MG63 (cell line): Measurements from ENCODE around the gene DAPK1. TPM values are rescaled to one million over a fixed set of nuclear protein-coding genes. Genes with fewer than 3 reads are reported as not detected.
"Not testable (repeated sequence)": the region's sequence is repeated elsewhere in the genome, so short reads cannot be mapped to it uniquely, and the experiment has no call there.

Source experiments
- DNase-seq: peaks from one replicate; pipeline ENCODE4 v3.0.0-alpha.2; 2020
- H3K27me3 ChIP-seq: fragments of 250-450 bp; sonication (Bioruptor Pico); 2 replicates; pipeline ENCODE4 v1.5.1; 2020; ENCODE audit warnings: mild to moderate bottlenecking, moderate library complexity
- H3K36me3 ChIP-seq: fragments of 250-450 bp; sonication (Bioruptor Pico); 2 replicates; pipeline ENCODE4 v1.5.1; 2020; ENCODE audit warnings: mild to moderate bottlenecking, moderate library complexity
- H3K4me3 ChIP-seq: fragments of 250-450 bp; sonication (Bioruptor Pico); 2 replicates; pipeline ENCODE4 v1.5.1; 2020; ENCODE audit warnings: mild to moderate bottlenecking, moderate library complexity
- H3K9me3 ChIP-seq: fragments of 250-450 bp; sonication (Bioruptor Pico); 2 replicates; pipeline ENCODE4 v1.5.1; 2020; ENCODE audit warnings: mild to moderate bottlenecking, moderate library complexity
- total RNA-seq: library from RNA; depleted of rRNA; stranded (reverse); fragments of >200 nt; shearing (Covaris generic); gene quantifications from 2 replicates; pipeline ENCODE4 v1.2.3, GENCODE V29; 2014; ENCODE audit warnings: low replicate concordance

The DAPK1 gene
- total RNA-seq, 1 experiment from 2014 or later: 36.4 TPM

- H3K27me3 ChIP-seq: no peaks in the 10 kb centered on the region
- H3K36me3 ChIP-seq: peaks cover 19% of the 10 kb centered on the region
- no peaks in the 10 kb centered on the region for H3K9me3 ChIP-seq
- no peak overlapping the region for H3K4me3 ChIP-seq
- DNase-seq: no peak
Measured at GRCh38 chr9:87548159-87548558, 50.5 kb downstream of the DAPK1 start.

- not testable (repeated sequence) for H3K4me3 ChIP-seq, H3K27me3 ChIP-seq, H3K9me3 ChIP-seq, DNase-seq
- H3K36me3 ChIP-seq: peaks cover 19% of the 10 kb centered on the region
Measured at GRCh38 chr9:87549088-87549487, 51.4 kb downstream of the DAPK1 start.

- no peaks in the 10 kb centered on the region for H3K9me3 ChIP-seq
- no peaks in the 10 kb centered on the region for H3K27me3 ChIP-seq
- no peak overlapping the region for H3K4me3 ChIP-seq
- H3K36me3 ChIP-seq: peaks cover 20% of the 10 kb centered on the region
- no peak for DNase-seq
Measured at GRCh38 chr9:87549791-87550190, 52.1 kb downstream of the DAPK1 start.

GRCh38 chr9:87550253-87550954 is 52.7 kb downstream of the DAPK1 start:
- Histone ChIP-seq H3K27me3 (no peaks in the 10 kb centered on the region), H3K36me3 (peaks cover 22% of the 10 kb centered on the region), H3K4me3 (no peak overlapping the region), H3K9me3 (no peaks in the 10 kb centered on the region)
- DNase-seq: no peak

- H3K4me3 ChIP-seq: no peak overlapping the region
- H3K36me3 ChIP-seq: peaks cover 25% of the 10 kb centered on the region
- no peaks in the 10 kb centered on the region for H3K27me3 ChIP-seq
- H3K9me3 ChIP-seq: no peaks in the 10 kb centered on the region
- DNase-seq: no peak
Measured at GRCh38 chr9:87551772-87552217, 54.1 kb downstream of the DAPK1 start.

- Histone ChIP-seq H3K9me3 (no peaks in the 10 kb centered on the region), H3K27me3 (no peaks in the 10 kb centered on the region), H3K4me3 (no peak overlapping the region), H3K36me3 (peaks cover 21% of the 10 kb centered on the region)
- no peak for DNase-seq
Measured at GRCh38 chr9:87554171-87554910, 56.7 kb downstream of the DAPK1 start.

- no peak for DNase-seq
- no peaks in the 10 kb centered on the region for H3K9me3 ChIP-seq
- H3K4me3 ChIP-seq: no peak overlapping the region
- H3K36me3 ChIP-seq: peaks cover 20% of the 10 kb centered on the region
- no peaks in the 10 kb centered on the region for H3K27me3 ChIP-seq
Measured at GRCh38 chr9:87554976-87555375, 57.3 kb downstream of the DAPK1 start.

- no peak overlapping the region for H3K4me3 ChIP-seq
- no peak for DNase-seq
- no peaks in the 10 kb centered on the region for H3K27me3 ChIP-seq
- H3K36me3 ChIP-seq: peaks cover 24% of the 10 kb centered on the region
- H3K9me3 ChIP-seq: no peaks in the 10 kb centered on the region
Measured at GRCh38 chr9:87556039-87556438, 58.4 kb downstream of the DAPK1 start.

GRCh38 chr9:87556821-87557220 is 59.2 kb downstream of the DAPK1 start:
- no peaks in the 10 kb centered on the region for H3K27me3 ChIP-seq
- peaks cover 25% of the 10 kb centered on the region for H3K36me3 ChIP-seq
- H3K9me3 ChIP-seq: no peaks in the 10 kb centered on the region
- no peak for DNase-seq
- no peak overlapping the region for H3K4me3 ChIP-seq

- no peak overlapping the region for H3K4me3 ChIP-seq
- peak; percentile 46 for DNase-seq
- H3K27me3 ChIP-seq: no peaks in the 10 kb centered on the region
- H3K9me3 ChIP-seq: no peaks in the 10 kb centered on the region
- peaks cover 27% of the 10 kb centered on the region for H3K36me3 ChIP-seq
Measured at GRCh38 chr9:87557996-87558395, 60.3 kb downstream of the DAPK1 start.

- Histone ChIP-seq H3K27me3 (no peaks in the 10 kb centered on the region), H3K36me3 (peaks cover 32% of the 10 kb centered on the region), H3K4me3 (no peak overlapping the region), H3K9me3 (no peaks in the 10 kb centered on the region)
- DNase-seq: no peak
Measured at GRCh38 chr9:87558606-87559190, 61.0 kb downstream of the DAPK1 start.

GRCh38 chr9:87562062-87562461 is 64.4 kb downstream of the DAPK1 start:
- no peaks in the 10 kb centered on the region for H3K9me3 ChIP-seq
- no peak overlapping the region for H3K4me3 ChIP-seq
- no peak for DNase-seq
- no peaks in the 10 kb centered on the region for H3K27me3 ChIP-seq
- H3K36me3 ChIP-seq: peaks cover 33% of the 10 kb centered on the region

GRCh38 chr9:87562530-87563170 is 65.0 kb downstream of the DAPK1 start:
- Histone ChIP-seq H3K9me3 (no peaks in the 10 kb centered on the region), H3K36me3 (peaks cover 33% of the 10 kb centered on the region), H3K27me3 (no peaks in the 10 kb centered on the region), H3K4me3 (no peak overlapping the region)
- DNase-seq: no peak

GRCh38 chr9:87564111-87564510 is 66.4 kb downstream of the DAPK1 start:
- H3K4me3 ChIP-seq: no peak overlapping the region
- H3K36me3 ChIP-seq: peaks cover 26% of the 10 kb centered on the region
- H3K9me3 ChIP-seq: no peaks in the 10 kb centered on the region
- H3K27me3 ChIP-seq: no peaks in the 10 kb centered on the region
- peak; percentile 56 for DNase-seq

- no peak for DNase-seq
- Histone ChIP-seq H3K27me3 (no peaks in the 10 kb centered on the region), H3K36me3 (peaks cover 25% of the 10 kb centered on the region), H3K4me3 (no peak overlapping the region), H3K9me3 (no peaks in the 10 kb centered on the region)
Measured at GRCh38 chr9:87564791-87565241, 67.1 kb downstream of the DAPK1 start.

- no peak overlapping the region for H3K4me3 ChIP-seq
- DNase-seq: no peak
- no peaks in the 10 kb centered on the region for H3K9me3 ChIP-seq
- no peaks in the 10 kb centered on the region for H3K27me3 ChIP-seq
- H3K36me3 ChIP-seq: peaks cover 31% of the 10 kb centered on the region
Measured at GRCh38 chr9:87567001-87567400, 69.3 kb downstream of the DAPK1 start.

- Histone ChIP-seq H3K36me3 (peaks cover 32% of the 10 kb centered on the region), H3K9me3 (no peaks in the 10 kb centered on the region), H3K4me3 (no peak overlapping the region), H3K27me3 (no peaks in the 10 kb centered on the region)
- peak; percentile 73 for DNase-seq
Measured at GRCh38 chr9:87567571-87567970, 69.9 kb downstream of the DAPK1 start.
